ENCODE measurements around the gene MAEA. TPM values are rescaled to one million over a fixed set of nuclear protein-coding genes. Genes with fewer than 3 reads are reported as not detected.

The MAEA gene
- total RNA-seq, 2 experiments from 2014 or later, result 38.9 to 40.4 TPM

DNA sequence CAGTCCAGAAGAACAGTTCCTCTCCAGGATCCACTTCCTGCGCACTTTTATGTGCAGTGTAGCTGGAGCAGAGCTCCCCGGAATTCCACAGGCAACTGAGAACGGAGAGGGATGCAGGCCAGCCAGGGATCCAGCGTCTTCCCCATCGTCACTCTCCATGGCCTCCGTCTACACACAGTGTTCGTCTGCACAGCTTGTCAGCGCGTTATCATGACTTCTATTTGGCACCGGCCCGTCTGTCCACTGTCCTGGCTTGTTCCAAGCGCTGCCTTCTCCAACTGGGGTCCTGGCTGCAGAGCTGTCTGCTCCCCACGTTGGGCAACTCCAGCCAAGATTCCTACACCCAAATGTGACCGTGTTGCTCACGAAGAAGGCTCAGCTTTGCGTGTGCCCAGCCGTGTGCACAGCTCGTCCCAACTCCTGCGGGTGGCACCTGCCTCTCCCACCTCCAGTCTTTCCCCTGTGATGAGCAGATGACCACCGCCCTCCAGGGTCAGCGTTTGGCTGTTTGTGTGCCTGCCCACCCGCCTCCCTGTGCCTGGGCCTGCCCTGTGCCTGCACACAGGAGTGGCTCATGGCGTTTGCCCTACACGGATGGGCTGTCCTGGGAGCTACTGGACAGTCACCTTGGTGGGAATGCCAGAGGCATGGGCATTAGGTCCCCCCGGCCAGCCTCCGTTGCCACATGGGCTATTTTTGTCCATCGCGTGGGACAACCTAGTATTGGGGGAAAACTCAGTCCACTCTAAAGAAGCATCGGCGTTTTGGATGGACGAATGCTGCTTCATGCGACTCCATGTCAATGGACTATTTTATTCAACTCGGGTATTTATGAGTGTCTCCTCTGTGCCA is 38.5 kb upstream of the MAEA start:
- Mint-ChIP-seq H3K27ac (peak overlapping the region; percentile 94), H3K4me3 (peak overlapping the region; percentile 80), H3K27me3 (no peaks in the 10 kb centered on the region), H3K4me1 (peaks cover 74% of the 10 kb centered on the region), H3K36me3 (ENCODE audit: low read depth) (peaks cover 51% of the 10 kb centered on the region), H3K9me3 (ENCODE audit: low read depth) (peaks cover 12% of the 10 kb centered on the region)
- CTCF ChIA-PET, result interaction anchor here (0.6 to 3.0 kb wide), 6 partner anchors 16 to 750 kb away, joined by 3 to 17 read pairs (median 3); no protein-coding TSS in a partner anchor
- ATAC-seq (no peak), DNase-seq (peak; percentile 3)
- POLR2A ChIA-PET, result no interaction called here
- intact Hi-C loops (cut with DNase I, micrococcal nuclease), result no loop called here

GRCh38 chr4:1251773-1252066 is 38.0 kb upstream of the MAEA start:
- Mint-ChIP-seq H3K36me3 (ENCODE audit: low read depth) (peaks cover 50% of the 10 kb centered on the region), H3K9me3 (ENCODE audit: low read depth) (peaks cover 14% of the 10 kb centered on the region), H3K27ac (peak overlapping the region; percentile 42), H3K4me3 (no peak overlapping the region), H3K4me1 (peaks cover 73% of the 10 kb centered on the region), H3K27me3 (no peaks in the 10 kb centered on the region)
- POLR2A ChIA-PET, result no interaction called here
- CTCF ChIA-PET, result interaction anchor here (0.7 to 3.0 kb wide), 5 partner anchors 15 to 103 kb away, joined by 3 to 17 read pairs (median 4); no protein-coding TSS in a partner anchor
- intact Hi-C loops (cut with DNase I, micrococcal nuclease), result no loop called here
- ATAC-seq, result no peak
- DNase-seq, result peak; percentile 2

DNA sequence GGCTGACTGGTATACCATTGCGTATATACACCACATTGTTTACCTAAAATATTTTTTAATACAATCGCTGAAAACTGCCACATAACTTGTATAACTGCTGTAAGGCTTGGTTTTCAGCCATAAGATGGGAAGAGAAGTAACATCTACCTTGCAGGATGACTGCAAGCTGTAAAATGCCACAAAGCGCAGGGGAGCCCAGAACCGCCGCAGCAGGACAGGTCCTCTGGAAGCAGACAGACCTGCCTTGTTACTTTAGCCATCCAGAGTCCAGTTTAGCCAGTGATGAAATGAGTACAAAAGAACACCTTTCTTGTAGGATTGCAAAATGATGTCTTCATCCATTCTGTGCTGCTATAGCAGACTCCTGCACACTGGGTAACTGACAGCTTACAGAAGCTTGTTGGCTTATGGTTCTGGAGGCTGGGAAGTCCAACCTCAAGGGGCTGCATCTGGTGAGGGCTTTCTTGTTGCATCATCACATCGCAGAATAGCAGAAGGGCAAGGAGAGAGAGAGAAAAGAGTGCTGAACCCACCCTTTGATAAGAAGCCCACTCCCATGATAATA is 36.7 kb upstream of the MAEA start:
- Mint-ChIP-seq H3K27ac (peak overlapping the region; percentile 84), H3K4me1 (peaks cover 69% of the 10 kb centered on the region), H3K27me3 (no peaks in the 10 kb centered on the region), H3K36me3 (ENCODE audit: low read depth) (peaks cover 42% of the 10 kb centered on the region), H3K9me3 (ENCODE audit: low read depth) (peaks cover 15% of the 10 kb centered on the region), H3K4me3 (no peak overlapping the region)
- POLR2A ChIA-PET, result no interaction called here
- CTCF ChIA-PET, result interaction anchor here (0.6 to 1.8 kb wide), 3 partner anchors 15 to 591 kb away, joined by 3 to 5 read pairs (median 4); no protein-coding TSS in a partner anchor
- ATAC-seq (no peak), DNase-seq (no peak)
- intact Hi-C loops (cut with DNase I, micrococcal nuclease), result no loop called here

DNA sequence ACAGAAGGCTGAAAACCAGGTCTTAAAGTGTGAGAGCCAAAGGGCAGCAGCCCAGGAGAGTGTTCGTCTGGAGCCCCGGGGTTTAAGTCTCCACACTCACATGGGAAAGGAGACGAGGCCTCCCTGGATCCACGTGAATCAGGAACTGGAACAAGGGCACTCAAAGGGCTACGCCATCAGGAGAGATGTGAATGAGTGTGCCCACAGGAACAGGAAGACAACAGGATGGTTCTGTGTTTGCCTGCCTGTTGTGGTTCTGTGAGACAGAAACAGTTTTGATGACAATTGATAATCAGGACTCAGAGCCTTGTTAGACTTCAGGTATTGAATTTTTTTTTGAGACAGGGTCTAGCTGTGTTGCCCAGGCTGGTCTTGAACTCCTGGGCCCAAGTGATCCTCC is 35.9 kb upstream of the MAEA start:
- Mint-ChIP-seq H3K36me3 (ENCODE audit: low read depth) (peaks cover 44% of the 10 kb centered on the region), H3K4me3 (no peak overlapping the region), H3K27ac (peak overlapping the region; percentile 84), H3K27me3 (no peaks in the 10 kb centered on the region), H3K9me3 (ENCODE audit: low read depth) (peaks cover 18% of the 10 kb centered on the region), H3K4me1 (peaks cover 73% of the 10 kb centered on the region)
- intact Hi-C loops (cut with DNase I, micrococcal nuclease), result no loop called here
- POLR2A ChIA-PET, result no interaction called here
- CTCF ChIA-PET, result interaction anchor here (1.8 kb wide), 1 partner anchor 14 kb away, joined by 4 read pairs; no protein-coding TSS in a partner anchor
- ATAC-seq, result no peak
- no peak for DNase-seq

- DNase-seq (no peak), ATAC-seq (no peak)
- peaks cover 75% of the 10 kb centered on the region for H3K4me1 Mint-ChIP-seq
- H3K27me3 Mint-ChIP-seq, result no peaks in the 10 kb centered on the region
- no peak overlapping the region for H3K4me3 Mint-ChIP-seq
- CTCF ChIA-PET, result no interaction called here
- H3K36me3 Mint-ChIP-seq (ENCODE audit: low read depth), result peaks cover 40% of the 10 kb centered on the region
- POLR2A ChIA-PET, result no interaction called here
- peaks cover 18% of the 10 kb centered on the region for H3K9me3 Mint-ChIP-seq (ENCODE audit: low read depth)
- intact Hi-C loops (cut with DNase I, micrococcal nuclease), result no loop called here
- H3K27ac Mint-ChIP-seq, result no peak overlapping the region
Observed at GRCh38 chr4:1255151-1255550, 34.5 kb upstream of the MAEA start.

DNA sequence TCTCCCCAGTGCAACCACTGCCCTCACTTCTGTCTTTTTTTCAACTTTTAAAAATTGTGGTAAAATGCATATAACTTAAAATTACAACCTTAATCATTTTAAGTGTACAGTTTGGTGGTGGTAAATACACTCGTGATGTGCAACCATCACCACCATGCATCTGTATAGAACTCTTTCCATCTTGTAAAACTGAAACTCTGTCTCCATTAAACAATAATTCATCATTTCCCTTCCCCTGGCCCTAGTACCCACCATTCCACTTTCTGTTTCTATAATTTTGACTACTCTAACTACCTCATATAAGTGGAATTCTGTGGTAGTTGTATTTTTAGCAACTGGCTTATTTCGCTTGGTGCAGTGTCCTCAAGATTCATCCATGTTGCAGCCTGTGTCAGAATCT is 34.0 kb upstream of the MAEA start:
- Mint-ChIP-seq H3K36me3 (ENCODE audit: low read depth) (peaks cover 34% of the 10 kb centered on the region), H3K27me3 (no peaks in the 10 kb centered on the region), H3K27ac (no peak overlapping the region), H3K4me3 (no peak overlapping the region), H3K4me1 (peaks cover 75% of the 10 kb centered on the region), H3K9me3 (ENCODE audit: low read depth) (peaks cover 18% of the 10 kb centered on the region)
- DNase-seq (no peak), ATAC-seq (peak; percentile 69)
- POLR2A ChIA-PET, result no interaction called here
- CTCF ChIA-PET, result interaction anchor here (3.4 kb wide), 1 partner anchor 12 kb away, joined by 22 read pairs; no protein-coding TSS in a partner anchor
- intact Hi-C loops (cut with DNase I, micrococcal nuclease), result no loop called here

DNA sequence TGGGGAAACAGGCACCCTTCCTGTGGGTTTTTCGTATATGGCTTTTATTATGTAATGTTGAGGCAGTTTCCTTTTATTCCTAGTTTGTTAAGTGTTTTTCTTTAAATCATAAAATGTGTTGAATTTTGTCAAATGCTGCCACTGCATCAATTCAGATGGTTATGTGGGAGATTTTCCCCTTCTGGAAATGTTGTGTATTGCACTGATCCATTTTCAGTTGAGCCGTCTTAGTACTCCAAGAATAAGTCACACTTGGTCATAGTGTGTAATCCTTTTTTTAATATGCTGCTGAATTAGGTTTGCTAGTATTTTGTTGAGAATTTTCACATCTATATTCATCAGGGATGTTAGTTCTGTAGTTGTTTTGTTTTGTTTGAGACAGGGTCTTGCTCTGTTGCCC is 31.2 kb upstream of the MAEA start:
- H3K27me3 Mint-ChIP-seq, result no peaks in the 10 kb centered on the region
- ATAC-seq (peak; percentile 37), DNase-seq (no peak)
- H3K36me3 Mint-ChIP-seq (ENCODE audit: low read depth), result peaks cover 10% of the 10 kb centered on the region
- peaks cover 49% of the 10 kb centered on the region for H3K4me1 Mint-ChIP-seq
- ChIA-PET POLR2A (no interaction called here), CTCF (interaction anchor here (3.4 kb wide), 1 partner anchor 10 kb away, joined by 22 read pairs; no protein-coding TSS in a partner anchor)
- H3K27ac Mint-ChIP-seq, result no peak overlapping the region
- no peak overlapping the region for H3K4me3 Mint-ChIP-seq
- intact Hi-C loops (cut with DNase I, micrococcal nuclease), result loop anchor here in 1 of 2 experiments (1.0 kb wide), 1 partner anchor 9 kb away; no protein-coding TSS in a partner anchor
- peaks cover 13% of the 10 kb centered on the region for H3K9me3 Mint-ChIP-seq (ENCODE audit: low read depth)

GRCh38 chr4:1259966-1260365 is 29.7 kb upstream of the MAEA start:
- Mint-ChIP-seq H3K27ac (no peak overlapping the region), H3K27me3 (no peaks in the 10 kb centered on the region), H3K4me3 (no peak overlapping the region), H3K4me1 (peaks cover 34% of the 10 kb centered on the region), H3K36me3 (ENCODE audit: low read depth) (peaks cover 2% of the 10 kb centered on the region), H3K9me3 (ENCODE audit: low read depth) (peaks cover 9% of the 10 kb centered on the region)
- DNase-seq (no peak), ATAC-seq (no peak)
- intact Hi-C loops (cut with DNase I, micrococcal nuclease), result no loop called here
- POLR2A ChIA-PET, result no interaction called here
- CTCF ChIA-PET, result interaction anchor here (0.7 to 1.2 kb wide), 4 partner anchors 9 to 129 kb away, joined by 3 to 4 read pairs (median 3); no protein-coding TSS in a partner anchor

DNA sequence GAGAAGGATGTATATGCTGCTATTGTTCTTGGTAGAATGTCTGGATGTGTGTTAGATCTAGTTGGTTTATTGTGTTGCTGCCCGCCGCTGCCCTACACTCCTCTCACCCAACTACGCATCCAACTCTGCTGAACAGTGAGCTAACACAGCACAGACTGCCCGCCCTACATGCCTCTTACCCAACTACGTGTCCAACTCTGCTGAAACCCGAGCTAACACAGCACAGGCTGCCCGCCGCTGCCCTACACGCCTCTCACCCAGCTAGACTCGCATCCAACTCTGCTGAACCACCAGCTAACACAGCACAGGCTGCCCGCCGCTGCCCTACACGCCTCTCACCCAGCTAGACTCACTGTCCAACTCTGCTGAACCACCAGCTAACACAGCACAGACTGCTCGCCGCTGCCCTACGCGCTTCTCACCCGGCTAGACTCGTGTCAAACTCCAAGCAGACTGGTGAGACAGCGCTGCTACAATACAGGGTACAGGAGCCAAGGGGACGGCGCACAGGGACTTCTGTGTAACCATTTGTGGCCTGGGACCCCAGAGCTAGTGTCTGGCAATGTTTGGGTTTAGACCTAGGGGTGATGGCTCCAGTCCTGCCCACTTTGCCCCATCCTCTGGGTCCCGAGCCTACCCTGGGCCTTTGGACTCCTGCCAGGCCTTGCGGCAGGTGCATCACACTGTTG is 29.1 kb upstream of the MAEA start:
- Mint-ChIP-seq H3K27me3 (no peaks in the 10 kb centered on the region), H3K4me1 (peaks cover 28% of the 10 kb centered on the region), H3K4me3 (no peak overlapping the region), H3K27ac (no peak overlapping the region), H3K9me3 (ENCODE audit: low read depth) (peaks cover 8% of the 10 kb centered on the region), H3K36me3 (ENCODE audit: low read depth) (peaks cover 2% of the 10 kb centered on the region)
- intact Hi-C loops (cut with DNase I, micrococcal nuclease), result no loop called here
- ChIA-PET CTCF (interaction anchor here (0.7 to 1.0 kb wide), 2 partner anchors 8 to 880 kb away, joined by 3 to 4 read pairs; no protein-coding TSS in a partner anchor), POLR2A (no interaction called here)
- ATAC-seq (no peak), DNase-seq (no peak)

- intact Hi-C loops (cut with DNase I, micrococcal nuclease), result no loop called here
- Mint-ChIP-seq H3K27me3 (no peaks in the 10 kb centered on the region), H3K4me1 (peaks cover 20% of the 10 kb centered on the region), H3K36me3 (ENCODE audit: low read depth) (peaks cover 2% of the 10 kb centered on the region), H3K27ac (no peak overlapping the region), H3K4me3 (no peak overlapping the region), H3K9me3 (ENCODE audit: low read depth) (peaks cover 5% of the 10 kb centered on the region)
- CTCF ChIA-PET, result interaction anchor here (0.6 to 0.7 kb wide), 2 partner anchors 132 to 880 kb away, joined by 3 read pairs; no protein-coding TSS in a partner anchor
- ATAC-seq (no peak), DNase-seq (no peak)
- POLR2A ChIA-PET, result no interaction called here
Observed at GRCh38 chr4:1261107-1261928, 28.4 kb upstream of the MAEA start.

GRCh38 chr4:1264942-1265341 is 24.7 kb upstream of the MAEA start:
- DNase-seq (no peak), ATAC-seq (no peak)
- Mint-ChIP-seq H3K4me1 (peaks cover 21% of the 10 kb centered on the region), H3K9me3 (ENCODE audit: low read depth) (peaks cover 7% of the 10 kb centered on the region), H3K27ac (no peak overlapping the region), H3K4me3 (no peak overlapping the region), H3K27me3 (no peaks in the 10 kb centered on the region), H3K36me3 (ENCODE audit: low read depth) (peaks cover 3% of the 10 kb centered on the region)
- intact Hi-C loops (cut with DNase I, micrococcal nuclease), result loop anchor here in 1 of 2 experiments (5.0 kb wide), 2 partner anchors 63 to 253 kb away; partner anchors contain the start of gene FGFRL1
- ChIA-PET POLR2A (no interaction called here), CTCF (interaction anchor here (0.7 to 1.8 kb wide), 5 partner anchors 24 to 135 kb away, joined by 3 to 4 read pairs (median 3); no protein-coding TSS in a partner anchor)

Measured in activated CD4-positive, alpha-beta T cell treated with anti-CD3 and anti-CD28 coated beads for 36 hours (primary cell).